Measurements from ENCODE around the gene ANO9. TPM values are rescaled to one million over a fixed set of nuclear protein-coding genes. Genes with fewer than 3 reads are reported as not detected.

Gene ANO9
- polyA plus RNA-seq, 1 donor, result 169 TPM

DNA sequence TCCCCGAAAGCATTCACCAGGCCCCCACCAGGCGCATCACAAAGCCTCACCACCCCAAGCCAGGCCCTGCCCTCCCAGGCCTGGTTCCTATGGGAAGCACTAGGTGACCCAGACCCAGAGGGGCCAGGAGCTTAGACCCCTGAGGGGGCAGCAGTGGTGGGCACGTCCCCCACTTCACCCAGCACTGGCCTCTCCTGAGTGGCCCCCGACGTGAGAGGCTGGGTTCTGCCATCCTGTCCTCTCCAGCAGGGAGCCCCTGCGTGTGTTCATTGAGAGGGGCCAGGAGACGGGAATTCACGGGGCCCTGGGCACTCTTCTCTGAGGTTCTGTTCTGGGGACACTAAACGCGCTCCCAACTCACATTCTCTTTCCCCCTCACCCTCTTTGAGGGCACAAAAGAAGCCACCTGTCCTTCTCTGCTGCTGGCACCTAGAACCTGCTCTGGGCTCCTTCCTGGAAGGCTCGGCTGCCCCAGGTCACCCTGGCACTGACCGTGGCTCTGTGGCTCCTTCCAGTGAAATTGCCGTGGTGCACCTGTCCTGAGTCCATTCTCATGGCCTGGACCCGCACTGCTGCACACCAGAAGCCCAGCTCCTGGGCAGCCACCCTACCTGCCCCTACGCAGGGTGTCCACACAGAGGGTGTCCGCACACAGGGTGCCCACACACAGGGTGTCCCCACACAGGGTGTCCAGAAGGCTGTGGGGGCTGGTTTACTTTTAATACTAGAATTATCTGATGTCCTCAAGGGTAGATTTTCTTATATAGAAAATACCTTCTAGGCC is 20.5 kb upstream of the ANO9 start:
- no peak overlapping the region for H3K27ac ChIP-seq (ENCODE audit: low read length)
- no peak for DNase-seq
- H3K27me3 ChIP-seq (ENCODE audit: control insufficient read depth, insufficient read depth, low read length), result no peaks in the 10 kb centered on the region
- H3K36me3 ChIP-seq (ENCODE audit: control insufficient read depth, insufficient read depth, low read length), result peaks cover 36% of the 10 kb centered on the region
- peaks cover 3% of the 10 kb centered on the region for H3K9me3 ChIP-seq (ENCODE audit: control insufficient read depth, low read depth, low read length)
- WGBS (ENCODE audit: insufficient coverage, low lambda C conversion rate), result no CpG with 5 or more reads among the region's 16 CpGs
- no peaks in the 10 kb centered on the region for H3K4me1 ChIP-seq (ENCODE audit: control insufficient read depth, insufficient read depth, low read length)
- H3K4me3 ChIP-seq (ENCODE audit: low read length), result no peak overlapping the region

DNA sequence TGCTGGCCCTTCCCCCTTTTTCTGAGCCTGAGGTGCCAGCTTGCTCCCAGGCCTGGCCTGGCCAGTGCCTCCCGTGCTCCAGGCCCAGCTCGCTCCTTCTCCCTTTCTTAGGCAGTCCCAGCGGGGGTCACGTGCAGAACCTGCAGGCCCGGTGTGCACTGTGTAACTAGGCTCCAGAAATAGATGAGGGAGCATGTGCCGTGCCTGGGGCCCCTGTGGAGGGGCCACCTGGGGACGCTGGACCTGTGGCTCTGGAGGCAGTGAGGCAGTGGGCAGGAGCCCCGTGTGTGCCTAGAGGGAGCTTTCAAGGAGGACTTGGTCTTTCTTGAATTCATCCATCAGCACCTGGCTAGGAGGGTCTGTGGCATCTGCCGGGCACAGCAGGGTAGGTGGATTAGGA is 19.8 kb upstream of the ANO9 start:
- DNase-seq, result no peak
- Histone ChIP-seq H3K9me3 (ENCODE audit: control insufficient read depth, low read depth, low read length) (peaks cover 3% of the 10 kb centered on the region), H3K27me3 (ENCODE audit: control insufficient read depth, insufficient read depth, low read length) (no peaks in the 10 kb centered on the region), H3K4me1 (ENCODE audit: control insufficient read depth, insufficient read depth, low read length) (no peaks in the 10 kb centered on the region), H3K4me3 (ENCODE audit: low read length) (no peak overlapping the region), H3K36me3 (ENCODE audit: control insufficient read depth, insufficient read depth, low read length) (peaks cover 39% of the 10 kb centered on the region), H3K27ac (ENCODE audit: low read length) (no peak overlapping the region)
- no CpG with 5 or more reads among the region's 9 CpGs for WGBS (ENCODE audit: insufficient coverage, low lambda C conversion rate)

DNA sequence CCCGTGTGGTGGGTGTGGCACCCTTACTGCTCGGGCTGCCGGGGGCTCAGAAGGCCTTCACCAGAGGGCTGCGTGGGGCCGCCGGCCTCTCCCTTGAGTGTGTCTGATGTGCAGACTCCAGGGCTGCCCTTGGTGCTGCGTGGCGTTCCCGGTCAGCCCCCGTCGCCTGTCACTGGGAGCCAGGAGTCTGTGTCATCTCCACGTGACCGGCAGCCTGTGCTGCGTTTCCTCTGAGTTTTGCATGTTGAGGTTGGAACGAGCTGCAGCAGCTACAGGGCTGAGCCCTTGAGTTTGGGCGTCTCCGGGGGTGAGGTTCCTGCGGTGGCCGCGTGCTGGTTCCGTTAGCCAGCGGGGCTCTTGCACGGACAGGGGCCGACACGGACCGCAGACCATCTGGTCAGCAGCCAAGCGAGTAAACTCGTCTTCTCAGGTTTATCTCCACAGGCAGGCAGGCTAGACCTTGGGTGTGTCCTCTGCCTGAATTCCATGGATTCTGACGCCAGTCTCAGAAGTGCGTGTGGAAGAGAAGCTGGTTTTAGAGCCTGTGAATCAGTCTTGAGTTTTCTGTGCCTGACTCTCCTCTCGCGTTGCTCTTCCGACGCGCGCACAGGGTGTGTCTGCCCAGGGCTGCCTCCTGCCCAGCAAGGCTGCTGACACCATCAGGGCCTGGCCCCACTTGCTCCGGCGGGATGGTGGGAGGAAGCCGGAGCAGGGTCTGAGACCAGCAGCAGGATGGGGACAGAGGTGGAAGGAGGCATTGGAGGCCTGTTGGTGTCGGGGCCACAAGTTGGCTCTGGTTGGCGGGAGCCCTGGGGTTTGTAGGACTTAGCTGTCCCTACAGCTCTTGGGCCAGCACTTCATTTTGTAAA is 18.8 kb upstream of the ANO9 start:
- H3K4me1 ChIP-seq (ENCODE audit: control insufficient read depth, insufficient read depth, low read length), result no peaks in the 10 kb centered on the region
- H3K36me3 ChIP-seq (ENCODE audit: control insufficient read depth, insufficient read depth, low read length), result peaks cover 42% of the 10 kb centered on the region
- H3K9me3 ChIP-seq (ENCODE audit: control insufficient read depth, low read depth, low read length), result peaks cover 3% of the 10 kb centered on the region
- H3K27ac ChIP-seq (ENCODE audit: low read length), result no peak overlapping the region
- no CpG with 5 or more reads among the region's 41 CpGs for WGBS (ENCODE audit: insufficient coverage, low lambda C conversion rate)
- DNase-seq, result no peak
- no peaks in the 10 kb centered on the region for H3K27me3 ChIP-seq (ENCODE audit: control insufficient read depth, insufficient read depth, low read length)
- no peak overlapping the region for H3K4me3 ChIP-seq (ENCODE audit: low read length)

DNA sequence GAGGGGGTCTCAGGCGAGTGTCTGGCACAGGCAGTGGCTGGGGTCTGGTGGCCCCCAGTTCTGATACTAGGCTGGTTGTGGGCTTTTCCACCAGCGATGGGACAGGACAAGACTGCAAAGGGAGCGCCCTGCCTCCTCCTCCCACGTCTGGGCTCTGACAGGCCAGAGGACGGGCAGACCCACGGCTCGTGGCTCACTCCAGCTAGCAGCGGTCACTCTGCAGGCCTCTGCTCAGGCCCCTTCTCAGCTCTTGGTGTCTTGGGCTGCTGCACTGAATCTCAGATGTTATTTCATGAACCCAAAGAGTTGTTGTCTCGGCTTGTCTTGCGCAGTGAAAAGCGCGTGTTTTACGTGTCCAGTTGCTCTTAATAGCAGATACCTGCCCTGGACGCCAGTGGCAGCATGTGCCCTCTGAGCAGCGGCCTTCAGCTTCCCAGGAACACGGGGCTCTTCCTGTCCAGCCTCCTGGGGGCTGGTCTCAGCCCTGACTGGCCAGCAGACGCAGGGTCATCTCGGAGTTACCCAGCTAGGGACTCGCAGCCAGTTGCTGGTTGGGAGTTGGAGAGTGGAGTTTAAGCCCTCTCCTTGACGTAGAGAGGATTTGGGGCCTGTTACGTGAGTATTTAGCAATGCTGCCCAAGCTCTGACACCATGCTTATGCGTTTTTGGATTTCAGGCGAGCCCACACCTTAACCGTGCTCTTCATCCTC is 17.9 kb upstream of the ANO9 start:
- H3K27ac ChIP-seq (ENCODE audit: low read length), result no peak overlapping the region
- 90% methylated on average over 5 of the region's 24 CpGs for WGBS (ENCODE audit: insufficient coverage, low lambda C conversion rate)

DNA sequence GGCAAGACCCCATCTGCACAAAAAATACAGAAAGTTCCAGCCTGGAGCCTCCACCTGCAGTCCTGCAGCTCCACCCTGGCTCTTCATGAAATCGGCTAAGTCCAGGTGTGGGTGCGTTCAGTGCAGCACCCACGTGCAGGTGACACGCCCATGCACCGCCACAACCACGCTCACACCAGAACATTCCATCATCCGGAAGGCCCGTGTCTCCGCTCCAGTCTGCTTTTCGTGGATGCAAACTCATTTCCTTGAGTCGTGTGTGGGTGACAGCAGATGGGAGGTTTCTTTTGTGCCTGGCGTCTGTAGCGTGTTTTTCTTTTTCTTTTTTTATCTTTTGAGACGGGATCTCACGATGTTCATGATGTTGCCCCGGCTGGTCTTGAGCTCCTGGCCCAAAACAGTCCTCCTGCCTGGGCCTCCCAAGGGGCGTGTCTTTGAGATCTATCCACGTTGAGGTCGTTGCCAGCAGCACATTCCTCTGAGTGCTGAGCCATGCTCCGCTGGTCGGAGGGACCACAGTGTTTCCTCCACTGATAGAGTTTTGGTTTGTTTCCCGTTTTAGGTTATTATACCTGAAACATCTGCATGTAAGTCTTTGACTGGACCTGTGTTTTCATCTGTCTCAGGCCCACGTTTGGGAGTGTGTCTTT is 15.4 kb upstream of the ANO9 start:
- Histone ChIP-seq H3K27ac (ENCODE audit: low read length) (no peak overlapping the region), H3K4me3 (ENCODE audit: low read length) (no peak overlapping the region), H3K9me3 (ENCODE audit: control insufficient read depth, low read depth, low read length) (no peaks in the 10 kb centered on the region), H3K36me3 (ENCODE audit: control insufficient read depth, insufficient read depth, low read length) (peaks cover 61% of the 10 kb centered on the region), H3K27me3 (ENCODE audit: control insufficient read depth, insufficient read depth, low read length) (no peaks in the 10 kb centered on the region), H3K4me1 (ENCODE audit: control insufficient read depth, insufficient read depth, low read length) (no peaks in the 10 kb centered on the region)
- 100% methylated on average over 1 of the region's 23 CpGs for WGBS (ENCODE audit: insufficient coverage, low lambda C conversion rate)
- DNase-seq, result no peak

More for the DNA sequence above, 17.9 kb upstream of the ANO9 start:
- H3K9me3 ChIP-seq (ENCODE audit: control insufficient read depth, low read depth, low read length), result peaks cover 3% of the 10 kb centered on the region
- no peak for DNase-seq
- H3K4me3 ChIP-seq (ENCODE audit: low read length), result no peak overlapping the region
- H3K27me3 ChIP-seq (ENCODE audit: control insufficient read depth, insufficient read depth, low read length), result no peaks in the 10 kb centered on the region
- H3K36me3 ChIP-seq (ENCODE audit: control insufficient read depth, insufficient read depth, low read length), result peaks cover 49% of the 10 kb centered on the region
- no peaks in the 10 kb centered on the region for H3K4me1 ChIP-seq (ENCODE audit: control insufficient read depth, insufficient read depth, low read length)

DNA sequence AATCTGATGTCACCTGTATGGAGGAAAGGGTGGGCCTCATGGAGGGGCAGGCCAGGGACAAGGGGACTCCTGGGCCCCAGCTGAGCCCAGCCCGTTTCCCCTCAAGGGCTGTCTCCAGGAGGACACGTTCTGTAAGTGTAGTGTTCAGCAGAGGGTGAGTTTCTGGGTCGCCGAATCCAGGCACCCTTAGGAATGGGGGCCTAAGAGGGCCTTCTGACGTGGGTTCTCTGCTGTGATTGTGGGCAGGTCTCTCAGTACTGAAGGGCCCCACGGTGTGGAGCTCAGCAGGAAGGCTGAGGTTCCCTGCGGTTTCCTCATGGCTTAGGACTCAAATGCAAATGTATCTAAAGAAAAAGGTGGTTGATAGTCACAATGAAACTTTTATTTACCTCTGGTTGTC is 14.7 kb upstream of the ANO9 start:
- Histone ChIP-seq H3K36me3 (ENCODE audit: control insufficient read depth, insufficient read depth, low read length) (peaks cover 59% of the 10 kb centered on the region), H3K27me3 (ENCODE audit: control insufficient read depth, insufficient read depth, low read length) (no peaks in the 10 kb centered on the region), H3K27ac (ENCODE audit: low read length) (no peak overlapping the region), H3K9me3 (ENCODE audit: control insufficient read depth, low read depth, low read length) (no peaks in the 10 kb centered on the region), H3K4me3 (ENCODE audit: low read length) (no peak overlapping the region), H3K4me1 (ENCODE audit: control insufficient read depth, insufficient read depth, low read length) (peaks cover 4% of the 10 kb centered on the region)
- WGBS (ENCODE audit: insufficient coverage, low lambda C conversion rate), result no CpG with 5 or more reads among the region's 7 CpGs
- no peak for DNase-seq

DNA sequence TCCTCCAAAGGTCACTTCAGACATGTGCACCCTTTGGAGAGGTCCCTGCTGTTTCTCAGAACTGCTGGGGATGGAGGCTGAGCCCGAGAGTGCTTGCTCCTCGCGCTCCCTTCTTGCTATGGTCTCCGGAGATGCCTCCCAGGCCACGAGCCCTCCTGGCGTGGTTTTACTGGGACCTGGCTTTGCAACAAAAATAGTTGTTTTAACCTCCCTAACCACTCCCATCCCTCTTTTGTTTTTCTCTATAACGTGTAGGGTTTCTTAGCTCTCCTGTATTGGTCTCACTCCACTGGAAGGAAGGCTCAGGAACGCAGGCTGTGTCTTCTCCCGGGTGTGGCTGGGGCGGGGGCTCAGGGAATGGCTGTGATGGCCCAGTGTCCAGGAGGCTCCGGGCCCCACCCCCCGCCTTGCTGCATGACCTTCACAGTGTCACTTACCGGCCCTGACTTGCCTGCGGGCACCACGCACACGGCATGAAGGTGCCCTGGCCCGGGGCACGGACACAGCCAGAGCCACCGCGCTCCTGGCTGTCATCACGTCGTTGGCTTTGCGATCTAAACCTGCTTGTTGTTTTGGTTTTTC is 13.8 kb upstream of the ANO9 start:
- H3K9me3 ChIP-seq (ENCODE audit: control insufficient read depth, low read depth, low read length), result no peaks in the 10 kb centered on the region
- no peak for DNase-seq
- no peak overlapping the region for H3K27ac ChIP-seq (ENCODE audit: low read length)
- 100% methylated on average over 4 of the region's 23 CpGs for WGBS (ENCODE audit: insufficient coverage, low lambda C conversion rate)
- H3K4me1 ChIP-seq (ENCODE audit: control insufficient read depth, insufficient read depth, low read length), result peaks cover 9% of the 10 kb centered on the region
- H3K4me3 ChIP-seq (ENCODE audit: low read length), result no peak overlapping the region
- no peaks in the 10 kb centered on the region for H3K27me3 ChIP-seq (ENCODE audit: control insufficient read depth, insufficient read depth, low read length)
- H3K36me3 ChIP-seq (ENCODE audit: control insufficient read depth, insufficient read depth, low read length), result peaks cover 51% of the 10 kb centered on the region

DNA sequence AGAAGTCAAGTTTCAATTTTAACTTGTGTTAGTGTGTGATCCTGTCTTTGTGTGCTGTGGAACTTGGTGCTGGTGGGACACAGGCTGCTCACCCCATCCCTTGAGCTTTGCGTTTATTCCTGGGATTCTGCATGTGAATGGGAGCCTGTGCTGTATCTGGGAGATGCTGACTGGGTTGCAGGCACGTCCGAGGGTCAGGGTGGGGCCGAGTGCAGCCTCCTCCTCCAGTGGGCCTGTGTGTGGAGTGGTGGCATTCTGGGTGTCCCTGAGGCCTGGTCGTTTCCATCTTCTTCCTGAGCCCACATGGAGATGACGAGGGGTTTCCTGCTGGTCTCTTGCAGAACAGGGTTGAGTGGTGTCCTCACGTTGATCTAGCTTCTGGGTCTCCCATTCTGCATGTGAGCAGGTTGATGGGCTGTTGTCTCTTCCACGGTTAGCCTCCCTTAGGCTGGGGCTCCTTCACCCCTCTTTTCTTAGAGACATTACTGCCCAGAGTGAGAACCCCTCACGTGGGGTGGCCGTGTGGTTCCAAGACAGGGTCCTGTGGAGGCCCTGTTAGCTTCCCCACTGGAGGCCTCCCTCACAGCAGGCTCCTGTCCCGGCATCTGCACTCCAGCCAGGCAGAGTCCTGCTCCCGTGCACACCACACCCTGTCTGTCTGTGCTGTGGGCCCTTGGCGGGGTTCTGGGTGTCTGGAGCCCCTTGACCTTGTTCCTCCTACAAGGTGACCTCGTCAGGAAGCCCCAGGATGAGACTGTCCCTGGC is 13.2 kb upstream of the ANO9 start:
- Histone ChIP-seq H3K4me1 (ENCODE audit: control insufficient read depth, insufficient read depth, low read length) (peaks cover 9% of the 10 kb centered on the region), H3K27me3 (ENCODE audit: control insufficient read depth, insufficient read depth, low read length) (no peaks in the 10 kb centered on the region), H3K4me3 (ENCODE audit: low read length) (no peak overlapping the region), H3K9me3 (ENCODE audit: control insufficient read depth, low read depth, low read length) (no peaks in the 10 kb centered on the region), H3K27ac (ENCODE audit: low read length) (no peak overlapping the region), H3K36me3 (ENCODE audit: control insufficient read depth, insufficient read depth, low read length) (peaks cover 45% of the 10 kb centered on the region)
- DNase-seq, result no peak
- no CpG with 5 or more reads among the region's 14 CpGs for WGBS (ENCODE audit: insufficient coverage, low lambda C conversion rate)

DNA sequence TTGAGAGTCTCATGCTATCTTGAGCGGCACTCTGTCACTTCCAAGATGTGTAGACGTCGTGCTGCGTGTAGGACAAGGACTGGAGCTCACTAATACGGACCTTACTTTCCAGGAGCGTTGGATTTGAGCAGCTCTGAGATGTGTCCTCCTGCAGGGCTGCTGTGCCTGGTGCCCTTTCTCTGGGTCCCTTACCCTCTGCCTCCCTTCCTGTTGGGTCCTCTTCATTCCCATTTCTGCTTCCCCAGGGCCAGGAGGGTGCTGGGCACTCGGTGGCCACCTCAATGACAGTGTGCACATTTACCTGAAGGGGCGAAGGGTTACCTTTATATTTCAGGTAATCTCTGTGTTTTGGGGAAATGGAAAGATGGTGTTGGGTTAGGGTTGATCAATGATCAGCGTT is 12.2 kb upstream of the ANO9 start:
- Histone ChIP-seq H3K4me3 (ENCODE audit: low read length) (no peak overlapping the region), H3K27me3 (ENCODE audit: control insufficient read depth, insufficient read depth, low read length) (no peaks in the 10 kb centered on the region), H3K9me3 (ENCODE audit: control insufficient read depth, low read depth, low read length) (no peaks in the 10 kb centered on the region), H3K4me1 (ENCODE audit: control insufficient read depth, insufficient read depth, low read length) (peaks cover 17% of the 10 kb centered on the region), H3K27ac (ENCODE audit: low read length) (no peak overlapping the region), H3K36me3 (ENCODE audit: control insufficient read depth, insufficient read depth, low read length) (peaks cover 39% of the 10 kb centered on the region)
- no peak for DNase-seq
- no CpG with 5 or more reads among the region's 9 CpGs for WGBS (ENCODE audit: insufficient coverage, low lambda C conversion rate)

Data from large intestine (tissue), 3 donors.